SK-N-SH (cell line): Measurements from ENCODE around the gene FGF23. TPM values are rescaled to one million over a fixed set of nuclear protein-coding genes. Genes with fewer than 3 reads are reported as not detected.

Source experiments
- CTCF ChIA-PET: fragments of 300-600, 350-600 bp; formaldehyde crosslinking; extraction: SDS; loops from one replicate; lab custom pipeline; 2021; lab: Yijun Ruan, JAX
- POLR2A ChIA-PET: fragments of 350-600 bp; sonication (Branson Sonifier 250); formaldehyde crosslinking; extraction: SDS; loops from one replicate; lab custom pipeline; 2020; ENCODE audit warnings: antibody characterized with exemption, inconsistent platforms; lab: Yijun Ruan, JAX
- DNase-seq: peaks from one replicate; pipeline ENCODE4 v3.0.0; 2012
- H2AFZ ChIP-seq: fragments of 200-600 bp; sonication (generic); 2 replicates; pipeline ENCODE4 v1.8.1; 2016; ENCODE audit warnings: antibody characterized with exemption, mild to moderate bottlenecking, low read depth
- H3F3A ChIP-seq: fragments of 200-600 bp; sonication (generic); replicated peaks from 2 replicates; pipeline ENCODE3; 2016; ENCODE audit warnings: antibody characterized with exemption, mild to moderate bottlenecking; ENCODE audit not compliant: insufficient read depth
- H3K27ac ChIP-seq, 2 experiments: fragments of 200-500 bp in 1 of 2; fragments of 200-600 bp in 1 of 2; sonication (Bioruptor generic) in 1 of 2; sonication (generic), shearing (Covaris generic) in 1 of 2; 2 replicates each; pipeline versions ENCODE4 v1.5.1 to v1.6.1; 2014 to 2016; ENCODE audit warnings: low read depth in 2 of 2, inconsistent platforms in 1 of 2, low read length in 1 of 2, mild to moderate bottlenecking in 1 of 2, mixed read lengths in 1 of 2
- H3K27me3 ChIP-seq: fragments of 200-600 bp; sonication (generic), shearing (Covaris generic); 2 replicates; pipeline ENCODE4 v1.6.1; 2016; ENCODE audit warnings: mixed run types; ENCODE audit not compliant: insufficient read depth
- H3K36me3 ChIP-seq, 2 experiments: fragments of 200-500 bp in 1 of 2; fragments of 200-600 bp in 1 of 2; sonication (Bioruptor generic) in 1 of 2; sonication (generic) in 1 of 2; replicated peaks in 1 of 2; 2 replicates each; pipeline versions ENCODE3 to v1.5.1; 2014 to 2016; ENCODE audit warnings: low read length in 1 of 2, mild to moderate bottlenecking in 1 of 2; ENCODE audit not compliant: insufficient read depth in 2 of 2, control insufficient read depth in 1 of 2
- H3K4me1 ChIP-seq, 2 experiments: fragments of 200-500 bp in 1 of 2; fragments of 200-600 bp in 1 of 2; sonication (Bioruptor generic) in 1 of 2; sonication (generic), shearing (Covaris generic) in 1 of 2; 2 replicates each; pipeline versions ENCODE4 v1.5.1 to v1.6.1; 2014 to 2016; ENCODE audit warnings: low read depth in 1 of 2, low read length in 1 of 2, mixed run types in 1 of 2; ENCODE audit not compliant: insufficient read depth in 2 of 2, control insufficient read depth in 1 of 2
- H3K4me2 ChIP-seq: fragments of 200-600 bp; sonication (generic), shearing (Covaris generic); 2 replicates; pipeline ENCODE4 v1.6.1; 2017; ENCODE audit warnings: mixed run types
- H3K4me3 ChIP-seq, 2 experiments: fragments of 200-500 bp in 1 of 2; fragments of 200-600 bp in 1 of 2; sonication (Bioruptor generic) in 1 of 2; sonication (generic), shearing (Covaris generic) in 1 of 2; 2 replicates each; pipeline versions ENCODE4 v1.5.1 to v1.8.1; 2014 to 2016; ENCODE audit warnings: low read depth in 2 of 2, inconsistent platforms in 1 of 2, low read length in 1 of 2, mild to moderate bottlenecking in 1 of 2, mixed read lengths in 1 of 2, moderate library complexity in 1 of 2
- H3K79me2 ChIP-seq: fragments of 200-600 bp; sonication (generic); 2 replicates; pipeline ENCODE4 v1.8.1; 2017; ENCODE audit warnings: mild to moderate bottlenecking; ENCODE audit not compliant: insufficient read depth
- H3K9ac ChIP-seq: fragments of 200-600 bp; sonication (generic); 2 replicates; pipeline ENCODE4 v1.6.1; 2017; ENCODE audit warnings: mixed run types
- H3K9me2 ChIP-seq: fragments of 200-600 bp; sonication (generic); 2 replicates; pipeline ENCODE4 v1.6.1; 2017; ENCODE audit warnings: mixed run types
- H3K9me3 ChIP-seq: fragments of 200-600 bp; sonication (generic); 2 replicates; pipeline ENCODE4 v1.6.1; 2017; ENCODE audit warnings: mixed run types, mild to moderate bottlenecking, moderate library complexity
- H4K20me1 ChIP-seq: fragments of 200-600 bp; sonication (generic); 2 replicates; pipeline ENCODE4 v1.6.1; 2017; ENCODE audit warnings: mild to moderate bottlenecking, mixed run types; ENCODE audit not compliant: insufficient read depth
- CTCF ChIP-seq: fragments of 200-600 bp; sonication (generic); IDR thresholded peaks from 2 replicates; pipeline ENCODE4 v1.6.1; 2017; ENCODE audit warnings: antibody characterized with exemption, mild to moderate bottlenecking, moderate library complexity
- ELF1 ChIP-seq: IDR thresholded peaks from 2 replicates; pipeline ENCODE4 v1.4.0; 2012
- EP300 ChIP-seq, 2 experiments: IDR thresholded peaks; 2 replicates each; pipeline versions ENCODE4 v1.4.0 to v1.6.1; 2012; ENCODE audit warnings: borderline replicate concordance in 1 of 2, low read depth in 1 of 2, low read length in 1 of 2
- FOXJ3 ChIP-seq: sonication (generic); formaldehyde crosslinking; IDR thresholded peaks from 2 replicates; pipeline ENCODE4 v1.5.1; 2020; ENCODE audit warnings: mild to moderate bottlenecking, missing genetic modification reagents
- GABPA ChIP-seq: IDR thresholded peaks from 2 replicates; pipeline ENCODE4 v1.4.0; 2012; ENCODE audit warnings: low read depth, mild to moderate bottlenecking
- MAX ChIP-seq: IDR thresholded peaks from 2 replicates; pipeline ENCODE4 v1.4.0; 2012; ENCODE audit warnings: low read depth
- MEF2A ChIP-seq: IDR thresholded peaks from 2 replicates; pipeline ENCODE4 v1.4.0; 2012; ENCODE audit warnings: low read depth, borderline replicate concordance
- POLR2AphosphoS5 ChIP-seq: IDR thresholded peaks from 2 replicates; pipeline ENCODE4 v1.6.1; 2012; ENCODE audit warnings: low read depth, low read length
- RAD21 ChIP-seq: IDR thresholded peaks from 2 replicates; pipeline ENCODE4 v1.6.1; 2012; ENCODE audit warnings: mild to moderate bottlenecking, low read length
- RCOR1 ChIP-seq: fragments of 150-350 bp; IDR thresholded peaks from 2 replicates; pipeline ENCODE4 v1.6.1; 2017; ENCODE audit warnings: antibody characterized with exemption, low read length
- REST ChIP-seq: IDR thresholded peaks from 2 replicates; pipeline ENCODE4 v1.6.1; 2012; ENCODE audit warnings: mild to moderate bottlenecking, low read depth, low read length, moderate library complexity
- RFX5 ChIP-seq: IDR thresholded peaks from 2 replicates; pipeline ENCODE4 v1.6.1; 2012; ENCODE audit warnings: mild to moderate bottlenecking, improper control_type of control experiment, low read length
- RXRA ChIP-seq: IDR thresholded peaks from 2 replicates; pipeline ENCODE4 v1.4.0; 2012; ENCODE audit warnings: low read depth, mild to moderate bottlenecking, borderline replicate concordance
- SMC3 ChIP-seq: IDR thresholded peaks from 2 replicates; pipeline ENCODE4 v1.6.1; 2012; ENCODE audit warnings: low read depth, low read length, improper control_type of control experiment
- TAF1 ChIP-seq: IDR thresholded peaks from 2 replicates; pipeline ENCODE4 v1.6.1; 2012; ENCODE audit warnings: low read depth, mild to moderate bottlenecking, low read length, moderate library complexity, borderline replicate concordance
- TCF12 ChIP-seq: IDR thresholded peaks from 2 replicates; pipeline ENCODE4 v1.4.0; 2012
- TEAD4 ChIP-seq: IDR thresholded peaks from 2 replicates; pipeline ENCODE4 v1.4.0; 2012; ENCODE audit warnings: mild to moderate bottlenecking, borderline replicate concordance; ENCODE audit not compliant: insufficient read depth
- YY1 ChIP-seq: IDR thresholded peaks from 2 replicates; pipeline ENCODE4 v1.4.0; 2012; ENCODE audit warnings: low read depth, mild to moderate bottlenecking
- WGBS: methylation state at CpG from one replicate; pipeline ENCODE4 v1.1.6; 2017; ENCODE audit warnings: low lambda C conversion rate; 5-methylcytosine and 5-hydroxymethylcytosine counted together
- polyA plus RNA-seq, 3 experiments: library from polyadenylated mRNA; depleted of rRNA; stranded (reverse); fragments of >200 nt; gene quantifications; 2 replicates each; pipeline ENCODE4 v1.2.3, GENCODE V29; 2012
- TF ChIP-seq, protein P1 (sequence below): fragments of 150-350 bp; IDR thresholded peaks from 2 replicates; pipeline ENCODE4 v1.6.1; 2016; ENCODE audit warnings: mild to moderate bottlenecking, low read depth, low read length

The FGF23 gene
- polyA plus RNA-seq, 1 of the 3 experiments (the other 2 are of a cell fraction) = not detected

DNA sequence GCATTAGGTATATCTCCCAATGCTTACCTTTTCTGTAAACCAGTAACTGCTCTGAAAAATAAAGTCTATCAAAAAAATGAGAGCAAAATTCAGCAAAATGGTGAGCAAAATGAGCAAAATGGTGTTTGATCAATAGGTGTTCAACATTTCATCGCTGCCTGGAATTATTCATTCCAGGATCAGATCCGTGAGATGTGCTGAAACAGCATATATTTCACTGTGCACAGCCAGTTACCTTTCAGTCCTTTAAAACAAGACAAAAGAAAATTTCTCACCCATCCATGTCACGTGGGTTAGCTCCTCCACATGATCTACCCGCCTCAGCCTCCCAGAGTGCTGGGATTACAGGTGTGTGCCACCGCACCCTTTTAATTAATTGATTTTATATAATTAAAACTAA is 8.1 kb upstream of the FGF23 start:
- Histone ChIP-seq H3K27me3 (no peaks in the 10 kb centered on the region; the same call in 1 of the 2 replicates), H3K4me3 (no peak overlapping the region), H3K4me1 (peaks cover 0 to 24% of the 10 kb centered on the region in 2 experiments; a peak in 2 of 4 replicates), H4K20me1 (no peaks in the 10 kb centered on the region)
- WGBS = 45% methylated on average over 5 of the region's 5 CpGs
- CTCF ChIA-PET = interaction anchor here (1.2 kb wide), 1 partner anchor 34 kb away, joined by 3 read pairs; no protein-coding TSS in a partner anchor
- TF ChIP-seq CTCF = no peak
- TF ChIP-seq EP300 (IDR thresholded peaks at IDR 0.05; ENCODE audit: borderline replicate concordance in 1 of 2, low read depth in 1 of 2, low read length in 1 of 2) = no peak
- TF ChIP-seq TEAD4 = no peak
- TF ChIP-seq RAD21 = no peak
- TF ChIP-seq RXRA = no peak
- TF ChIP-seq MAX = no peak
- no peak for TF ChIP-seq SMC3
- no peak for TF ChIP-seq REST
- TF ChIP-seq MEF2A = no peak
- no peak for TF ChIP-seq ELF1
- TF ChIP-seq YY1 = no peak
- no peak for TF ChIP-seq TCF12
- TF ChIP-seq POLR2AphosphoS5 = no peak
- no peak for TF ChIP-seq RCOR1
- no peak for TF ChIP-seq RFX5
- no peak for TF ChIP-seq FOXJ3 (CRISPR knock-in tag)
- TF ChIP-seq TAF1 = no peak
- TF ChIP-seq, protein P1, sequence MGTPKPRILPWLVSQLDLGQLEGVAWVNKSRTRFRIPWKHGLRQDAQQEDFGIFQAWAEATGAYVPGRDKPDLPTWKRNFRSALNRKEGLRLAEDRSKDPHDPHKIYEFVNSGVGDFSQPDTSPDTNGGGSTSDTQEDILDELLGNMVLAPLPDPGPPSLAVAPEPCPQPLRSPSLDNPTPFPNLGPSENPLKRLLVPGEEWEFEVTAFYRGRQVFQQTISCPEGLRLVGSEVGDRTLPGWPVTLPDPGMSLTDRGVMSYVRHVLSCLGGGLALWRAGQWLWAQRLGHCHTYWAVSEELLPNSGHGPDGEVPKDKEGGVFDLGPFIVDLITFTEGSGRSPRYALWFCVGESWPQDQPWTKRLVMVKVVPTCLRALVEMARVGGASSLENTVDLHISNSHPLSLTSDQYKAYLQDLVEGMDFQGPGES = no peak
- TF ChIP-seq GABPA = no peak
- TF ChIP-seq, all 33 proteins: peak for 0
- no peak for DNase-seq
- Histone ChIP-seq H3K36me3 (no peaks in the 10 kb centered on the region), H3K9me2 (no peaks in the 10 kb centered on the region), H3K4me2 (no peak overlapping the region), H3K79me2 (no peaks in the 10 kb centered on the region), H3K9me3 (no peaks in the 10 kb centered on the region), H3F3A (no peaks in the 10 kb centered on the region), H2AFZ (no peak overlapping the region), H3K27ac (peak overlapping the region in 1 of 2 experiments; percentile 22; a peak in 1 of 4 replicates), H3K9ac (no peak overlapping the region)
- POLR2A ChIA-PET = no interaction called here
